ENCODE measurements around the gene AGBL1. TPM values are rescaled to one million over a fixed set of nuclear protein-coding genes. Genes with fewer than 3 reads are reported as not detected.

The AGBL1 gene
- total and polyA plus RNA-seq, 7 donors, result 0.96 to 34.8 (median 6.6) TPM

DNA sequence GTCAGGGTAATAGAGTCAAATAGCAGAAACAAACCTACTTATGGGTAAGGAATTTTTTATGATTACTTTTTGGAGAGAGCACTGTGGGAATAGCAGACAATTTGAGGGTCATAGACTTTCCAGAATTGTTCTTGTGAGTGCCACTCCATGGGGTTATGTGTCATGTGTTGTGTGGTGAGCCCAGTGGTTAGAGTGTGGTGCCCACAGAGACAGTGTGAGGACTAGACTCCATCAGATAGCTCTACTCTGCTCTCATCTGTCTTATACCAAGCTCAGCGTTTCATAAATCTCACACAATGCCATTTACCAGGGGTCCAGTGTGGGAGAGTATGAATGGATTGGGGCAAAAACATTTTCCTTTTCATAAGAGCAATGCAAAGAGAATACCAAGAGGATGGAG, 188.9 kb downstream of the AGBL1 start:
- WGBS, 3 donors, result 91 to 97% (median 94%) methylated on average over 1 of the region's 1 CpG
- no peak for ATAC-seq
- TF ChIP-seq, protein P1, sequence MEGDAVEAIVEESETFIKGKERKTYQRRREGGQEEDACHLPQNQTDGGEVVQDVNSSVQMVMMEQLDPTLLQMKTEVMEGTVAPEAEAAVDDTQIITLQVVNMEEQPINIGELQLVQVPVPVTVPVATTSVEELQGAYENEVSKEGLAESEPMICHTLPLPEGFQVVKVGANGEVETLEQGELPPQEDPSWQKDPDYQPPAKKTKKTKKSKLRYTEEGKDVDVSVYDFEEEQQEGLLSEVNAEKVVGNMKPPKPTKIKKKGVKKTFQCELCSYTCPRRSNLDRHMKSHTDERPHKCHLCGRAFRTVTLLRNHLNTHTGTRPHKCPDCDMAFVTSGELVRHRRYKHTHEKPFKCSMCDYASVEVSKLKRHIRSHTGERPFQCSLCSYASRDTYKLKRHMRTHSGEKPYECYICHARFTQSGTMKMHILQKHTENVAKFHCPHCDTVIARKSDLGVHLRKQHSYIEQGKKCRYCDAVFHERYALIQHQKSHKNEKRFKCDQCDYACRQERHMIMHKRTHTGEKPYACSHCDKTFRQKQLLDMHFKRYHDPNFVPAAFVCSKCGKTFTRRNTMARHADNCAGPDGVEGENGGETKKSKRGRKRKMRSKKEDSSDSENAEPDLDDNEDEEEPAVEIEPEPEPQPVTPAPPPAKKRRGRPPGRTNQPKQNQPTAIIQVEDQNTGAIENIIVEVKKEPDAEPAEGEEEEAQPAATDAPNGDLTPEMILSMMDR (IDR thresholded peaks at IDR 0.05), result no peak
- H3K4me3 ChIP-seq, result no peak overlapping the region
- intact Hi-C loops (cut with DNase I), result no loop called here
- H3K27me3 ChIP-seq (ENCODE audit: insufficient read depth in 3 of 3, low read length in 2 of 3), result no peaks in the 10 kb centered on the region
- DNase-seq, result no peak
- no peaks in the 10 kb centered on the region for H3K4me1 ChIP-seq
- H3K36me3 ChIP-seq (ENCODE audit: insufficient read depth in 1 of 2, low read depth in 1 of 2), result peaks cover 2 to 65% of the 10 kb centered on the region in 2 donors
- H3K9me3 ChIP-seq, result no peaks in the 10 kb centered on the region
- H3K27ac ChIP-seq, result no peak overlapping the region

DNA sequence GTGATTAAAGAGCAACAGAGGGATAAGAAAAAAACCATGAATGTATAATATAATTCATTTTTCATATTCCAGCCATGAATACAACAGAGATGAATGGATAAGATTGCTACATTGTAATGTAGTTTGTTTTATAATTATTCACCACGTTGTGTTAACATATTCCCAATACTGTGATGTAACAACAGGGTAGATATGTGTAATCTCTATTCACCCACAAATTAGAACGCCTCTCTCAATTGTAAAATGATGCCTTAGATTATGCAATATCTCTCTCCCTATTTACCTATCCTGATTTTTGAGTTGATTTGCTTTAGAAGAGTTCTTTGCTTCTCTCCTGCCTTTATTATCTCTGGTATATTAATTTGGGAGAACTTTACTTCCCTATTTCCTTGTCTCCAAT, 193.6 kb downstream of the AGBL1 start:
- Histone ChIP-seq H3K36me3 (ENCODE audit: insufficient read depth in 1 of 2, low read depth in 1 of 2) (peaks cover 2 to 45% of the 10 kb centered on the region in 2 donors), H3K9me3 (no peaks in the 10 kb centered on the region), H3K27ac (no peak overlapping the region), H3K27me3 (ENCODE audit: insufficient read depth in 3 of 3, low read length in 2 of 3) (no peaks in the 10 kb centered on the region), H3K4me1 (no peaks in the 10 kb centered on the region), H3K4me3 (no peak overlapping the region)
- ATAC-seq, result no peak
- intact Hi-C loops (cut with DNase I), result no loop called here
- no peak for DNase-seq
- WGBS, 3 donors, result 76 to 83% (median 81%) methylated on average over 2 of the region's 2 CpGs
- TF ChIP-seq, protein P1 (IDR thresholded peaks at IDR 0.05), result no peak

DNA sequence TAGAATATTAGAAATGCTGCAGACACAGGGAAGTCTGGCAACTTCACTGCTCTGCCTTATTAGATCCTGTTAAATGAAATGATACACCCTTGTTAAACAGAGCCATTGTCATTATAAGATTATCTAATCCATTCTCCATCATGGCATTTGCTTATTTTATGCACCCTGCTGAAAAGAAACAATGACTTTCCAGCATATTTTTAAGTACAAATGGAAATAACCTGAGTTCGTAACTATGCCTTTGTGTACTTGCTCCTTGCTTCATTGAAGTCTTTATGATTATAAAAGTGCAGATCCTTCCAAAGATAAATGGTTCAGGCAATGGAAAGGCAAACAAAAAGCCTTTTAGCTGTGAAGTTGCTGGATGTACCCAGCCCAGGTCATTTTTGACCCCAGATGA, 195.7 kb downstream of the AGBL1 start:
- Histone ChIP-seq H3K36me3 (ENCODE audit: insufficient read depth in 1 of 2, low read depth in 1 of 2) (peaks cover 2 to 41% of the 10 kb centered on the region in 2 donors), H3K9me3 (no peaks in the 10 kb centered on the region), H3K4me3 (no peak overlapping the region), H3K27me3 (ENCODE audit: insufficient read depth in 3 of 3, low read length in 2 of 3) (no peaks in the 10 kb centered on the region), H3K4me1 (no peaks in the 10 kb centered on the region), H3K27ac (no peak overlapping the region)
- TF ChIP-seq, protein P1 (IDR thresholded peaks at IDR 0.05), result no peak
- 91 to 97% (median 95%) methylated on average over 1 of the region's 1 CpG for WGBS, 3 donors
- intact Hi-C loops (cut with DNase I), result no loop called here
- no peak for ATAC-seq
- no peak for DNase-seq

DNA sequence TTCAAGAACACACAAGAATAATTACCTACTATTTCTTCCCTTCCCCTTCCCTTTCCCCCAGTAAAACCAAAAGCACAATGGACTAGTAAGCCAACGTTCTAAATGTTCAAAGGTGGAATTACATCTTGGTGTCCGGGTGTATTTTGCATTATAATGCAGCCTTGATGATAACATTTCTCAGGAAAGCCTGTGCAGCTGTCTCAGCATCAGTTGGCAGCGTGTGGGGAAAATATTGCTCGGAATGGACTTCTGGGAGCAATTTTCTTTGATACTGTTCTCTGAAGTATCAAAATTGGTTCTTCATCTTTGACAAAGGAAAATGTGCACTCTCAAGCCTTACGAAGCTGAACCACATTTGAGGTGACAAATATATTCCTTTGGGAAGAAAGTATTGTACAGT, 198.9 kb downstream of the AGBL1 start:
- no peaks in the 10 kb centered on the region for H3K4me1 ChIP-seq
- WGBS, 3 donors, result 63 to 71% (median 63%) methylated on average over 5 of the region's 5 CpGs

DNA sequence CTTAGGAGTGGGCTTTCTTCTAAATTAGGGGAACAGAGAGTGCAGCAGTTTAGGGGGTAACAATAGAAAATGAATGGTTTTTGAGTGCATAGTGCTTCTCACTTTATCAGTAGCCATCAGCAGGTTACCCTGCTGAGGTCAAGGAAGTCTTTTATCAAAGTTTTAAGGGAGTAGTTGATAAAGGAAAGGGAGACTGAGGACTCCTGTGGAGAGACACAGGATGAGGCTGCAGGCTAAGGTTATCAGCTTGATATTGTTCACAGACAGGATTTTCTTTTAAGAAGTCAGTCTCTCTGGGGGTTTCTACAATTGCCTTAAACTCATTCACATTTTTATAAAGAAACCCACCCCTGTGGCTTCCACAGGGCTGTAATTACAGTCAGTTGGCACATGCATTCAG, 205.0 kb downstream of the AGBL1 start:
- Histone ChIP-seq H3K4me3 (no peak overlapping the region), H3K36me3 (ENCODE audit: insufficient read depth in 1 of 2, low read depth in 1 of 2) (peaks cover 0 to 19% of the 10 kb centered on the region in 2 donors), H3K27ac (no peak overlapping the region), H3K4me1 (no peaks in the 10 kb centered on the region), H3K9me3 (no peaks in the 10 kb centered on the region), H3K27me3 (ENCODE audit: insufficient read depth in 3 of 3, low read length in 2 of 3) (no peaks in the 10 kb centered on the region)
- TF ChIP-seq, protein P1 (IDR thresholded peaks at IDR 0.05), result no peak
- DNase-seq (no peak), ATAC-seq (no peak)
- intact Hi-C loops (cut with DNase I), result no loop called here

More for the DNA sequence above, 198.9 kb downstream of the AGBL1 start:
- intact Hi-C loops (cut with DNase I), result no loop called here
- Histone ChIP-seq H3K27me3 (ENCODE audit: insufficient read depth in 3 of 3, low read length in 2 of 3) (no peaks in the 10 kb centered on the region), H3K4me3 (no peak overlapping the region), H3K27ac (no peak overlapping the region), H3K36me3 (ENCODE audit: insufficient read depth in 1 of 2, low read depth in 1 of 2) (peaks cover 0 to 46% of the 10 kb centered on the region in 2 donors), H3K9me3 (no peaks in the 10 kb centered on the region)
- ATAC-seq (no peak), DNase-seq (no peak)
- TF ChIP-seq, protein P1 (IDR thresholded peaks at IDR 0.05), result no peak

Measured in psoas muscle (tissue), 8 donors.